GM12878 (cell line): Measurements from ENCODE around the gene FAM234A. TPM values are rescaled to one million over a fixed set of nuclear protein-coding genes. Genes with fewer than 3 reads are reported as not detected.

ENCODE experiments used
- ATAC-seq: fragments of 200-7000 bp; cut with Tn5 transposase; 3 replicates; pipeline ENCODE4 v1.9.1; 2020; ENCODE audit warnings: mild to moderate bottlenecking, moderate library complexity
- BruUV-seq: library from RNA; stranded (reverse); fragments of 400-500 nt; replicated peaks from 2 replicates; lab custom pipeline; 2021; lab: Mats Ljungman, UMichigan
- CTCF ChIA-PET: fragments of 300-600 bp; sonication (Branson Sonifier 250); formaldehyde crosslinking; extraction: SDS; loops from one replicate; lab custom pipeline; 2021; ENCODE audit warnings: inconsistent platforms; lab: Yijun Ruan, JAX
- POLR2A ChIA-PET: fragments of 350-600 bp; formaldehyde crosslinking; extraction: SDS; loops from one replicate; lab custom pipeline; 2021; ENCODE audit warnings: inconsistent platforms; lab: Charles Lee
- RAD21 ChIA-PET: fragments of 300-600 bp; sonication (Branson Sonifier 250); formaldehyde crosslinking; loops from one replicate; lab custom pipeline; 2023; ENCODE audit warnings: antibody characterized with exemption; ENCODE audit not compliant: unreplicated experiment; lab: Charles Lee
- SMC1A ChIA-PET: fragments of 300-600 bp; sonication (Branson Sonifier 250); formaldehyde crosslinking; loops from one replicate; lab custom pipeline; 2023; ENCODE audit not compliant: unreplicated experiment, uncharacterized antibody; lab: Charles Lee
- DNase-seq: peaks from one replicate; pipeline ENCODE4 v3.0.0-alpha.2; 2011; ENCODE audit warnings: low read depth, low spot score
- FAIRE-seq: peaks from 3 replicates; lab custom pipeline; 2011; peaks lifted over from hg19 to GRCh38; lab: Jason Lieb, UNC
- H2AFZ ChIP-seq: 2 replicates; pipeline ENCODE4 v1.6.0; 2011; ENCODE audit warnings: low read depth, low read length, control low read depth; ENCODE audit not compliant: control insufficient read depth
- H3K27ac ChIP-seq: 2 replicates; pipeline ENCODE4 v1.5.1; 2011; ENCODE audit warnings: control low read depth; ENCODE audit not compliant: control insufficient read depth, insufficient read depth
- H3K27me3 ChIP-seq, 2 experiments: replicated peaks in 1 of 2; 2 replicates each; pipeline versions ENCODE4 v1.6.0 to v1.6.1; 2011; ENCODE audit warnings: low read length in 1 of 2; ENCODE audit not compliant: control insufficient read depth in 2 of 2, insufficient read depth in 2 of 2
- H3K36me3 ChIP-seq, 2 experiments: 2 replicates each; pipeline ENCODE4 v1.5.1; 2011; ENCODE audit warnings: low read length in 1 of 2; ENCODE audit not compliant: control insufficient read depth in 2 of 2, insufficient read depth in 2 of 2
- H3K4me1 ChIP-seq: 2 replicates; pipeline ENCODE4 v1.6.1; 2011; ENCODE audit warnings: mild to moderate bottlenecking, low read length, moderate library complexity, mixed read lengths; ENCODE audit not compliant: control insufficient read depth, insufficient read depth
- H3K4me2 ChIP-seq: 2 replicates; pipeline ENCODE4 v1.6.0; 2011; ENCODE audit warnings: control low read depth; ENCODE audit not compliant: control insufficient read depth, insufficient read depth
- H3K4me3 ChIP-seq: fragments of 200-600 bp; sonication (generic); 2 replicates; pipeline ENCODE4 v1.5.1; 2016
- H3K79me2 ChIP-seq: 2 replicates; pipeline ENCODE4 v1.6.0; 2011; ENCODE audit warnings: low read length; ENCODE audit not compliant: control insufficient read depth, insufficient read depth
- H3K9ac ChIP-seq: 2 replicates; pipeline ENCODE4 v1.8.0; 2011; ENCODE audit warnings: low read length, control low read depth, mixed read lengths; ENCODE audit not compliant: control insufficient read depth, insufficient read depth
- H3K9me3 ChIP-seq: replicated peaks from 3 replicates; pipeline ENCODE4 v1.5.1; 2011; ENCODE audit warnings: mild to moderate bottlenecking, low read length; ENCODE audit not compliant: control insufficient read depth, insufficient read depth
- H4K20me1 ChIP-seq: 2 replicates; pipeline ENCODE4 v1.6.0; 2011; ENCODE audit not compliant: control insufficient read depth, insufficient read depth
- CHD4 ChIP-seq: fragments of 200-600 bp; sonication (generic); IDR thresholded peaks from 2 replicates; pipeline ENCODE4 v1.6.1; 2016; ENCODE audit warnings: mild to moderate bottlenecking
- CREM ChIP-seq: IDR thresholded peaks from 2 replicates; pipeline ENCODE4 v1.6.1; 2014; ENCODE audit warnings: antibody characterized with exemption, low read depth
- FOXK2 ChIP-seq: fragments of 450-650 bp; IDR thresholded peaks from 2 replicates; pipeline ENCODE4 v1.6.1; 2017; ENCODE audit warnings: mild to moderate bottlenecking, moderate library complexity
- GATAD2B ChIP-seq: fragments of 450-650 bp; conservative IDR thresholded peaks from 2 replicates; pipeline ENCODE4 v1.6.1; 2017; ENCODE audit warnings: low read depth, mild to moderate bottlenecking, moderate library complexity
- SUPT20H ChIP-seq: IDR thresholded peaks from 2 replicates; pipeline ENCODE4 v1.6.1; 2011; ENCODE audit warnings: low read depth, mild to moderate bottlenecking, low read length, moderate library complexity, borderline replicate concordance; ENCODE audit not compliant: control insufficient read depth
- TARDBP ChIP-seq: IDR thresholded peaks from 2 replicates; pipeline ENCODE4 v1.6.1; 2016; ENCODE audit warnings: borderline replicate concordance
- YBX1 ChIP-seq: fragments of 450-650 bp; IDR thresholded peaks from 2 replicates; pipeline ENCODE4 v1.6.1; 2016; ENCODE audit warnings: antibody characterized with exemption
- ZNF274 ChIP-seq: IDR thresholded peaks from one replicate; pipeline ENCODE4 v1.8.0; 2011; ENCODE audit not compliant: insufficient read length, insufficient read depth
- ZZZ3 ChIP-seq: IDR thresholded peaks from 2 replicates; pipeline ENCODE4 v1.6.1; 2011; ENCODE audit warnings: low read depth; ENCODE audit not compliant: control insufficient read depth, insufficient read length
- WGBS: methylation state at CpG from one replicate; pipeline ENCODE4 v1.1.6; 2016; ENCODE audit warnings: low lambda C conversion rate; ENCODE audit not compliant: insufficient replicate concordance, insufficient coverage; ENCODE audit errors: missing lambda C conversion rate; 5-methylcytosine and 5-hydroxymethylcytosine counted together
- in situ Hi-C: fragments of 300-500 bp; cut with MboI; formaldehyde crosslinking; loops from 9 replicates; pipeline ENCODE4 v1.14.3; 2018; ENCODE audit warnings: mixed read lengths
- intact Hi-C: fragments of 100-400 bp; cut with micrococcal nuclease; formaldehyde crosslinking; loops from one replicate; pipeline ENCODE4 v1.14.2; 2022; ENCODE audit not compliant: unreplicated experiment
- polyA plus RNA-seq, 11 experiments: library from polyadenylated mRNA; depleted of rRNA in 4 of 11; unstranded in 6 of 11; stranded (reverse) in 5 of 11; fragments of >200 nt; fragmentation: Nextera tagmentation in 4 of 11; fragmentation: Illumina TruSeq in 1 of 11; extraction: Ambion mirVana in 4 of 11; extraction: Trizol in 1 of 11; gene quantifications; 1 replicate in 1 of 11; 2 replicates in 10 of 11; pipeline versions ENCODE4 v1.2.1 to v1.2.3, GENCODE V29; 2011 to 2016; ENCODE audit warnings: inconsistent platforms in 2 of 11, missing spikeins in 2 of 11, low read depth in 1 of 11
- total RNA-seq, 4 experiments: library from RNA; depleted of rRNA in 3 of 4; stranded (reverse); fragments of >200 nt in 3 of 4; fragmentation: Illumina TruSeq in 1 of 4; extraction: Trizol in 1 of 4; gene quantifications; 2 replicates each; pipeline versions ENCODE4 v1.2.1 to v1.2.3, GENCODE V29; 2013 to 2021
- TF ChIP-seq, protein P1 (sequence below): fragments of 150-350 bp; IDR thresholded peaks from 2 replicates; pipeline ENCODE4 v1.6.1; 2016; ENCODE audit warnings: low read depth, low read length
- TF ChIP-seq, protein P2 (sequence below): fragments of 450-650 bp; IDR thresholded peaks from 2 replicates; pipeline ENCODE4 v1.6.1; 2017; ENCODE audit warnings: mild to moderate bottlenecking, low read depth, inconsistent platforms; ENCODE audit not compliant: poor library complexity, severe bottlenecking
- TF ChIP-seq, protein P3 (sequence below): fragments of 450-650 bp; IDR thresholded peaks from 2 replicates; pipeline ENCODE4 v1.6.1; 2017; ENCODE audit warnings: low read depth, mild to moderate bottlenecking, moderate library complexity

The FAM234A gene
- total and polyA plus RNA-seq, 10 of the 15 experiments (the other 5 are each of a cell fraction or from before 2014, with no cell fraction given) = 1.6 to 37.6 (median 17.3) TPM

DNA sequence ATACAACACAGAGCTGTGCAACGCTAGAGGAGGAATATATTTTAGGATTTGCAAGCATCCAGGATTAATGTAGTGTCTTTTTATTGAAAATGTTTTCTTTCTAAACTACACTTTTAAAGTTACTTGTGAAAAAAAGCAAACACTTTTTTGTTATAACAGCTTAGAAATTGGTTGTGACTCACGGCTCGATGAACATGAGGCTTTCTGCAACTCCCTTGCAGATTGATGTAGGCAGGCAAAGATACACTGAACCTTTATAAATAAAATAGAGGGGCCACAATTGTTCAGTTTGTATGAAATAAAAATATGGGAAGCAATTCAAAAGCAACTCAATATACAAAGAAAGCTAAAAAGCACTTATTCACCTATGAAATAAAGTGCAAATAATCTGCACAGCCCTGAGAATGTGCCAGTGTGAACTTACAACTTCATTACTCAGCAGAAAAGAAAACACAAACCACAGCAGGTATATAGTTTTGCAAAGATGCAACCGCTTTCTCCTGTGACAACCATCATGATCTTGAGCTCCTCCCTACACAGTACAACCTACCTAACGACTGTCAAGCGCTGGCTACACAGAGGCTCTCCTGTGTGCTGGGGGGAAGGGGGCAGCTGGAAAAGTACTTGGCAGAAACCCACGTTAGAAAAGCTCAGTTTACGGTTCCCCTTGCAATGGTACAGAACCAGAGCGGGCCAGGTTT lies 6.3 kb upstream of the FAM234A start:
- RAD21 ChIA-PET = interaction anchor here (0.8 to 3.3 kb wide), 4 partner anchors 25 to 124 kb away, joined by 3 to 19 read pairs (median 8); partner anchors contain the start of gene AXIN1
- Histone ChIP-seq H3K4me3 (peak overlapping the region; percentile 82), H2AFZ (peak overlapping the region; percentile 92), H4K20me1 (peaks cover 4% of the 10 kb centered on the region), H3K9ac (peak overlapping the region; percentile 96), H3K79me2 (peaks cover 29% of the 10 kb centered on the region), H3K9me3 (no peaks in the 10 kb centered on the region), H3K27ac (peak overlapping the region; percentile 79), H3K4me2 (peak overlapping the region; percentile 86), H3K27me3 (no peaks in the 10 kb centered on the region), H3K4me1 (peaks cover 8% of the 10 kb centered on the region), H3K36me3 (peaks cover 0 to 21% of the 10 kb centered on the region in 2 experiments; a peak in 3 of 4 replicates)
- SMC1A ChIA-PET = interaction anchor here (0.6 to 2.4 kb wide), 13 partner anchors 10 to 200 kb away, joined by 3 to 11 read pairs (median 3); no protein-coding TSS in a partner anchor
- in situ Hi-C loops = no loop called here
- peak; percentile 54 for ATAC-seq
- 30% methylated on average over 9 of the region's 9 CpGs for WGBS
- POLR2A ChIA-PET = interaction anchor here (0.8 to 2.8 kb wide), 5 partner anchors 12 to 122 kb away, joined by 3 to 11 read pairs (median 5); no protein-coding TSS in a partner anchor
- CTCF ChIA-PET = interaction anchor here (0.5 to 3.5 kb wide), 10 partner anchors 12 to 1695 kb away, joined by 3 to 20 read pairs (median 4); partner anchors contain the start of gene MRPL28
- no peak for DNase-seq
- FAIRE-seq = no peak
- no peak for TF ChIP-seq TARDBP
- TF ChIP-seq, protein P1, sequence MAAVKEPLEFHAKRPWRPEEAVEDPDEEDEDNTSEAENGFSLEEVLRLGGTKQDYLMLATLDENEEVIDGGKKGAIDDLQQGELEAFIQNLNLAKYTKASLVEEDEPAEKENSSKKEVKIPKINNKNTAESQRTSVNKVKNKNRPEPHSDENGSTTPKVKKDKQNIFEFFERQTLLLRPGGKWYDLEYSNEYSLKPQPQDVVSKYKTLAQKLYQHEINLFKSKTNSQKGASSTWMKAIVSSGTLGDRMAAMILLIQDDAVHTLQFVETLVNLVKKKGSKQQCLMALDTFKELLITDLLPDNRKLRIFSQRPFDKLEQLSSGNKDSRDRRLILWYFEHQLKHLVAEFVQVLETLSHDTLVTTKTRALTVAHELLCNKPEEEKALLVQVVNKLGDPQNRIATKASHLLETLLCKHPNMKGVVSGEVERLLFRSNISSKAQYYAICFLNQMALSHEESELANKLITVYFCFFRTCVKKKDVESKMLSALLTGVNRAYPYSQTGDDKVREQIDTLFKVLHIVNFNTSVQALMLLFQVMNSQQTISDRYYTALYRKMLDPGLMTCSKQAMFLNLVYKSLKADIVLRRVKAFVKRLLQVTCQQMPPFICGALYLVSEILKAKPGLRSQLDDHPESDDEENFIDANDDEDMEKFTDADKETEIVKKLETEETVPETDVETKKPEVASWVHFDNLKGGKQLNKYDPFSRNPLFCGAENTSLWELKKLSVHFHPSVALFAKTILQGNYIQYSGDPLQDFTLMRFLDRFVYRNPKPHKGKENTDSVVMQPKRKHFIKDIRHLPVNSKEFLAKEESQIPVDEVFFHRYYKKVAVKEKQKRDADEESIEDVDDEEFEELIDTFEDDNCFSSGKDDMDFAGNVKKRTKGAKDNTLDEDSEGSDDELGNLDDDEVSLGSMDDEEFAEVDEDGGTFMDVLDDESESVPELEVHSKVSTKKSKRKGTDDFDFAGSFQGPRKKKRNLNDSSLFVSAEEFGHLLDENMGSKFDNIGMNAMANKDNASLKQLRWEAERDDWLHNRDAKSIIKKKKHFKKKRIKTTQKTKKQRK = no peak
- TF ChIP-seq, protein P2, sequence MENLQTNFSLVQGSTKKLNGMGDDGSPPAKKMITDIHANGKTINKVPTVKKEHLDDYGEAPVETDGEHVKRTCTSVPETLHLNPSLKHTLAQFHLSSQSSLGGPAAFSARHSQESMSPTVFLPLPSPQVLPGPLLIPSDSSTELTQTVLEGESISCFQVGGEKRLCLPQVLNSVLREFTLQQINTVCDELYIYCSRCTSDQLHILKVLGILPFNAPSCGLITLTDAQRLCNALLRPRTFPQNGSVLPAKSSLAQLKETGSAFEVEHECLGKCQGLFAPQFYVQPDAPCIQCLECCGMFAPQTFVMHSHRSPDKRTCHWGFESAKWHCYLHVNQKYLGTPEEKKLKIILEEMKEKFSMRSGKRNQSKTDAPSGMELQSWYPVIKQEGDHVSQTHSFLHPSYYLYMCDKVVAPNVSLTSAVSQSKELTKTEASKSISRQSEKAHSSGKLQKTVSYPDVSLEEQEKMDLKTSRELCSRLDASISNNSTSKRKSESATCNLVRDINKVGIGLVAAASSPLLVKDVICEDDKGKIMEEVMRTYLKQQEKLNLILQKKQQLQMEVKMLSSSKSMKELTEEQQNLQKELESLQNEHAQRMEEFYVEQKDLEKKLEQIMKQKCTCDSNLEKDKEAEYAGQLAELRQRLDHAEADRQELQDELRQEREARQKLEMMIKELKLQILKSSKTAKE = no peak
- TF ChIP-seq CREM = no peak
- no peak for TF ChIP-seq ZZZ3
- TF ChIP-seq FOXK2 = no peak
- TF ChIP-seq, protein P3, sequence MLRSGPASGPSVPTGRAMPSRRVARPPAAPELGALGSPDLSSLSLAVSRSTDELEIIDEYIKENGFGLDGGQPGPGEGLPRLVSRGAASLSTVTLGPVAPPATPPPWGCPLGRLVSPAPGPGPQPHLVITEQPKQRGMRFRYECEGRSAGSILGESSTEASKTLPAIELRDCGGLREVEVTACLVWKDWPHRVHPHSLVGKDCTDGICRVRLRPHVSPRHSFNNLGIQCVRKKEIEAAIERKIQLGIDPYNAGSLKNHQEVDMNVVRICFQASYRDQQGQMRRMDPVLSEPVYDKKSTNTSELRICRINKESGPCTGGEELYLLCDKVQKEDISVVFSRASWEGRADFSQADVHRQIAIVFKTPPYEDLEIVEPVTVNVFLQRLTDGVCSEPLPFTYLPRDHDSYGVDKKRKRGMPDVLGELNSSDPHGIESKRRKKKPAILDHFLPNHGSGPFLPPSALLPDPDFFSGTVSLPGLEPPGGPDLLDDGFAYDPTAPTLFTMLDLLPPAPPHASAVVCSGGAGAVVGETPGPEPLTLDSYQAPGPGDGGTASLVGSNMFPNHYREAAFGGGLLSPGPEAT = no peak
- TF ChIP-seq YBX1 = no peak
- TF ChIP-seq ZNF274 = no peak
- TF ChIP-seq CHD4 = no peak
- TF ChIP-seq SUPT20H = no peak
- TF ChIP-seq GATAD2B = no peak
- no TSS peak for BruUV-seq
- intact Hi-C loops = no loop called here
